Measurements from ENCODE around the gene CEP41.

- no peak for TF ChIP-seq POLR2A (IDR thresholded peaks at IDR 0.05)
- TF ChIP-seq CTCF (IDR thresholded peaks at IDR 0.05): no peak
These were observed 46.2 kb upstream of the CEP41 start for GRCh38 chr7:130486954-130487436.

All from lower leg skin (tissue), 3 donors.